ENCODE results near the gene NEU4. TPM values are rescaled to one million over a fixed set of nuclear protein-coding genes. Genes with fewer than 3 reads are reported as not detected.

The NEU4 gene
- total RNA-seq, 1 experiment from 2014 or later, result 2.2 TPM

- TF ChIP-seq, protein P1, sequence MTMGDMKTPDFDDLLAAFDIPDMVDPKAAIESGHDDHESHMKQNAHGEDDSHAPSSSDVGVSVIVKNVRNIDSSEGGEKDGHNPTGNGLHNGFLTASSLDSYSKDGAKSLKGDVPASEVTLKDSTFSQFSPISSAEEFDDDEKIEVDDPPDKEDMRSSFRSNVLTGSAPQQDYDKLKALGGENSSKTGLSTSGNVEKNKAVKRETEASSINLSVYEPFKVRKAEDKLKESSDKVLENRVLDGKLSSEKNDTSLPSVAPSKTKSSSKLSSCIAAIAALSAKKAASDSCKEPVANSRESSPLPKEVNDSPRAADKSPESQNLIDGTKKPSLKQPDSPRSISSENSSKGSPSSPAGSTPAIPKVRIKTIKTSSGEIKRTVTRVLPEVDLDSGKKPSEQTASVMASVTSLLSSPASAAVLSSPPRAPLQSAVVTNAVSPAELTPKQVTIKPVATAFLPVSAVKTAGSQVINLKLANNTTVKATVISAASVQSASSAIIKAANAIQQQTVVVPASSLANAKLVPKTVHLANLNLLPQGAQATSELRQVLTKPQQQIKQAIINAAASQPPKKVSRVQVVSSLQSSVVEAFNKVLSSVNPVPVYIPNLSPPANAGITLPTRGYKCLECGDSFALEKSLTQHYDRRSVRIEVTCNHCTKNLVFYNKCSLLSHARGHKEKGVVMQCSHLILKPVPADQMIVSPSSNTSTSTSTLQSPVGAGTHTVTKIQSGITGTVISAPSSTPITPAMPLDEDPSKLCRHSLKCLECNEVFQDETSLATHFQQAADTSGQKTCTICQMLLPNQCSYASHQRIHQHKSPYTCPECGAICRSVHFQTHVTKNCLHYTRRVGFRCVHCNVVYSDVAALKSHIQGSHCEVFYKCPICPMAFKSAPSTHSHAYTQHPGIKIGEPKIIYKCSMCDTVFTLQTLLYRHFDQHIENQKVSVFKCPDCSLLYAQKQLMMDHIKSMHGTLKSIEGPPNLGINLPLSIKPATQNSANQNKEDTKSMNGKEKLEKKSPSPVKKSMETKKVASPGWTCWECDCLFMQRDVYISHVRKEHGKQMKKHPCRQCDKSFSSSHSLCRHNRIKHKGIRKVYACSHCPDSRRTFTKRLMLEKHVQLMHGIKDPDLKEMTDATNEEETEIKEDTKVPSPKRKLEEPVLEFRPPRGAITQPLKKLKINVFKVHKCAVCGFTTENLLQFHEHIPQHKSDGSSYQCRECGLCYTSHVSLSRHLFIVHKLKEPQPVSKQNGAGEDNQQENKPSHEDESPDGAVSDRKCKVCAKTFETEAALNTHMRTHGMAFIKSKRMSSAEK (CRISPR knock-in tag; IDR thresholded peaks at IDR 0.05; ENCODE audit: borderline replicate concordance), result no peak
- no peak for TF ChIP-seq FOXP4 (CRISPR knock-in tag; IDR thresholded peaks at IDR 0.05)
- TF ChIP-seq ZSCAN18 (CRISPR knock-in tag; IDR thresholded peaks at IDR 0.05), result no peak
- TF ChIP-seq ZNF671 (CRISPR knock-in tag; IDR thresholded peaks at IDR 0.05), result no peak
- TF ChIP-seq OVOL2 (CRISPR knock-in tag; IDR thresholded peaks at IDR 0.05; ENCODE audit: borderline replicate concordance), result no peak
Measured at GRCh38 chr2:241802421-241803318, 6.3 kb upstream of the NEU4 start (continued).

DNA sequence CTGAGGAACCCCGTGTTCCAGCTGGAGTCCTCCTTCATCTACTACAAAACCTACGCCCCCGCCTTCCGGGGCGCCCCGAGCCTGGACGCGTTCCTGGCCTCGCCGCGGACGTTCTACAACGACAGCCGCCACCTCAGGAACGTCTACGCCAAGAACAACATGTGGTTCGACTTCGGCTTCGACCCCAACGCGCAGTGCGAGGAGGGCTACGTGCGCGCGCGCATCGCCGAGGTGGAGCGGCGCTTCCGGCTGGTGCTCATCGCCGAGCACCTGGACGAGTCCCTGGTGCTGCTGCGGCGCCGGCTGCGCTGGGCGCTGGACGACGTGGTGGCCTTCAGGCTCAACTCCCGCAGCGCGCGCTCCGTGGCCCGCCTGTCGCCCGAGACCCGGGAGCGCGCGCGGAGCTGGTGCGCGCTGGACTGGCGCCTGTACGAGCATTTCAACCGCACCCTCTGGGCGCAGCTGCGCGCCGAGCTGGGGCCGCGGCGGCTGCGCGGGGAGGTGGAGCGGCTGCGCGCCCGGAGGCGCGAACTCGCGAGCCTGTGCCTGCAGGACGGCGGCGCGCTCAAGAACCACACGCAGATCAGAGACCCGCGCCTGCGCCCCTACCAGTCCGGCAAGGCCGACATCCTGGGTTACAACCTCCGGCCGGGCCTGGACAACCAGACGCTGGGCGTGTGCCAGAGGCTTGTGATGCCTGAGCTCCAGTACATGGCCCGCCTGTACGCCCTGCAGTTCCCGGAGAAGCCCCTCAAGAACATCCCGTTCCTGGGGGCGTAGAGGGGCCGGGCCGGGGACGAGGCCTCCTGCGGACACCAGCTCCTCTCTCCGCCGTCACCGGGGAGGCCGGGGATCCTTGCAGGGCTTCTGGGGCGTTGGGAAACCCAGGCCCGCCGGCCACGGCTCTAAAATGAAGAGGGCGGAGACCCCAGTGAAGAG, 5.3 kb upstream of the NEU4 start:
- H3K27me3 Mint-ChIP-seq (ENCODE audit: low read depth), result peaks cover 22% of the 10 kb centered on the region
- DNase-seq (ENCODE audit: low spot score), result no peak
- H3K36me3 Mint-ChIP-seq, result no peaks in the 10 kb centered on the region
- CTCF ChIA-PET, result interaction anchor here (0.9 to 2.4 kb wide), 5 partner anchors 28 to 77 kb away, joined by 3 to 8 read pairs (median 4); partner anchors contain the start of gene D2HGDH
- H3K27ac Mint-ChIP-seq, result no peak overlapping the region
- POLR2A ChIA-PET, result no interaction called here
- H3K4me3 Mint-ChIP-seq, result peak overlapping the region; percentile 52
- H3K4me1 Mint-ChIP-seq, result peaks cover 15% of the 10 kb centered on the region
- ATAC-seq, result peak; percentile 42
- H3K9me3 Mint-ChIP-seq, result no peaks in the 10 kb centered on the region
- TF ChIP-seq ZNF423 (CRISPR knock-in tag; IDR thresholded peaks at IDR 0.05), result no peak
- no peak for TF ChIP-seq GRHL2 (CRISPR knock-in tag; IDR thresholded peaks at IDR 0.05; ENCODE audit: insufficient replicate concordance, severe bottlenecking)
- 0 out of 2 replicates have a peak, but pooled peaks have one; percentile 60 for TF ChIP-seq STAT6 (CRISPR knock-in tag; conservative IDR thresholded peaks at IDR 0.05; ENCODE audit: low read depth)
- TF ChIP-seq, protein P2, sequence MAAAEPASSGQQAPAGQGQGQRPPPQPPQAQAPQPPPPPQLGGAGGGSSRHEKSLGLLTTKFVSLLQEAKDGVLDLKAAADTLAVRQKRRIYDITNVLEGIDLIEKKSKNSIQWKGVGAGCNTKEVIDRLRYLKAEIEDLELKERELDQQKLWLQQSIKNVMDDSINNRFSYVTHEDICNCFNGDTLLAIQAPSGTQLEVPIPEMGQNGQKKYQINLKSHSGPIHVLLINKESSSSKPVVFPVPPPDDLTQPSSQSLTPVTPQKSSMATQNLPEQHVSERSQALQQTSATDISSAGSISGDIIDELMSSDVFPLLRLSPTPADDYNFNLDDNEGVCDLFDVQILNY (CRISPR knock-in tag; IDR thresholded peaks at IDR 0.05), result peak; percentile 94
- peak; percentile 79; the same call in 1 of the 2 replicates for TF ChIP-seq NFE2L1 (CRISPR knock-in tag; IDR thresholded peaks at IDR 0.05)
- no peak for TF ChIP-seq ATF6 (CRISPR knock-in tag; IDR thresholded peaks at IDR 0.05)
- TF ChIP-seq NR1H2 (CRISPR knock-in tag; IDR thresholded peaks at IDR 0.05), result no peak
- TF ChIP-seq RELA (CRISPR knock-in tag; IDR thresholded peaks at IDR 0.05; ENCODE audit: borderline replicate concordance), result 0 out of 2 replicates have a peak, but pooled peaks have one; percentile 80
- TF ChIP-seq, protein P3, sequence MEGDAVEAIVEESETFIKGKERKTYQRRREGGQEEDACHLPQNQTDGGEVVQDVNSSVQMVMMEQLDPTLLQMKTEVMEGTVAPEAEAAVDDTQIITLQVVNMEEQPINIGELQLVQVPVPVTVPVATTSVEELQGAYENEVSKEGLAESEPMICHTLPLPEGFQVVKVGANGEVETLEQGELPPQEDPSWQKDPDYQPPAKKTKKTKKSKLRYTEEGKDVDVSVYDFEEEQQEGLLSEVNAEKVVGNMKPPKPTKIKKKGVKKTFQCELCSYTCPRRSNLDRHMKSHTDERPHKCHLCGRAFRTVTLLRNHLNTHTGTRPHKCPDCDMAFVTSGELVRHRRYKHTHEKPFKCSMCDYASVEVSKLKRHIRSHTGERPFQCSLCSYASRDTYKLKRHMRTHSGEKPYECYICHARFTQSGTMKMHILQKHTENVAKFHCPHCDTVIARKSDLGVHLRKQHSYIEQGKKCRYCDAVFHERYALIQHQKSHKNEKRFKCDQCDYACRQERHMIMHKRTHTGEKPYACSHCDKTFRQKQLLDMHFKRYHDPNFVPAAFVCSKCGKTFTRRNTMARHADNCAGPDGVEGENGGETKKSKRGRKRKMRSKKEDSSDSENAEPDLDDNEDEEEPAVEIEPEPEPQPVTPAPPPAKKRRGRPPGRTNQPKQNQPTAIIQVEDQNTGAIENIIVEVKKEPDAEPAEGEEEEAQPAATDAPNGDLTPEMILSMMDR (IDR thresholded peaks at IDR 0.05), result no peak
- TF ChIP-seq FOXK1 (CRISPR knock-in tag; IDR thresholded peaks at IDR 0.05), result peak; percentile 71; the same call in 1 of the 2 replicates
- TF ChIP-seq CREM (CRISPR knock-in tag; IDR thresholded peaks at IDR 0.05), result no peak; the same call in 1 of the 2 replicates
